ENCODE results near the gene GCC2. TPM values are rescaled to one million over a fixed set of nuclear protein-coding genes. Genes with fewer than 3 reads are reported as not detected.

GCC2 gene
- total and polyA plus RNA-seq, 7 experiments from 2014 or later: 45.3 to 229 (median 111) TPM

- Mint-ChIP-seq H3K9me3 (no peaks in the 10 kb centered on the region), H3K36me3 (peaks cover 0 to 1% (median 0%) of the 10 kb centered on the region in 5 donors), H3K4me3 (peak overlapping the region in 2 of 10 donors; percentile 20 to 84), H3K4me1 (peaks cover 12 to 41% (median 28%) of the 10 kb centered on the region in 7 donors), H3K27ac (peak overlapping the region in 1 of 9 donors; percentile 86), H3K27me3 (no peaks in the 10 kb centered on the region)
- POLR2A ChIA-PET: interaction anchor here (0.6 kb wide), 1 partner anchor 109 kb away, joined by 3 read pairs; no protein-coding TSS in a partner anchor
- no peak overlapping the region for H3K27ac ChIP-seq (ENCODE audit: low read depth, low read length)
- CTCF ChIA-PET: interaction anchor here (0.5 to 0.6 kb wide), 2 partner anchors 45 to 88 kb away, joined by 3 read pairs; no protein-coding TSS in a partner anchor
- peaks cover 3 to 9% of the 10 kb centered on the region in 2 donors for H3K4me1 ChIP-seq (ENCODE audit: control insufficient read depth in 2 of 2, insufficient read depth in 2 of 2, low read length in 2 of 2)
- intact Hi-C loops (cut with micrococcal nuclease): loop anchor here (5.0 to 10.0 kb wide), 3 partner anchors 256 to 1083 kb away; partner anchors contain the start of genes CCDC138 (in 1 of the 2), SEPTIN10 (in 1 of the 2) and SOWAHC (in 1 of the 2)
- ATAC-seq (no peak), DNase-seq (no peak)
- no peaks in the 10 kb centered on the region for H3K27me3 ChIP-seq (ENCODE audit: control insufficient read depth in 2 of 2, insufficient read depth in 2 of 2, low read length in 2 of 2)
- H3K9me3 ChIP-seq (ENCODE audit: control insufficient read depth in 2 of 3, low read length in 3 of 3): no peaks in the 10 kb centered on the region
- no peak overlapping the region for H3K4me3 ChIP-seq (ENCODE audit: low read length)
- peaks cover 0 to 4% (median 0%) of the 10 kb centered on the region in 3 experiments for H3K36me3 ChIP-seq (ENCODE audit: control insufficient read depth in 2 of 3, insufficient read depth in 3 of 3, low read length in 3 of 3)
Observed at GRCh38 chr2:108531674-108532055, 82.7 kb downstream of the GCC2 start.

- Histone ChIP-seq H3K9me3 (ENCODE audit: control insufficient read depth in 2 of 3, low read length in 3 of 3) (no peaks in the 10 kb centered on the region), H3K36me3 (ENCODE audit: control insufficient read depth in 2 of 3, insufficient read depth in 3 of 3, low read length in 3 of 3) (peaks cover 0 to 4% (median 0%) of the 10 kb centered on the region in 3 experiments), H3K4me1 (ENCODE audit: control insufficient read depth in 2 of 2, insufficient read depth in 2 of 2, low read length in 2 of 2) (peaks cover 3 to 9% of the 10 kb centered on the region in 2 donors), H3K4me3 (ENCODE audit: low read length) (peak within 1 kb of the TSS; percentile 93), H3K27ac (ENCODE audit: low read depth, low read length) (peak within 1 kb of the TSS; percentile 76), H3K27me3 (ENCODE audit: control insufficient read depth in 2 of 2, insufficient read depth in 2 of 2, low read length in 2 of 2) (no peaks in the 10 kb centered on the region)
- ChIA-PET POLR2A (interaction anchor here (0.7 to 1.3 kb wide), 5 partner anchors 12 to 87 kb away, joined by 3 to 4 read pairs (median 3); partner anchors contain the start of gene GCC2), CTCF (no interaction called here)
- peak; percentile 98 for ATAC-seq
- Mint-ChIP-seq H3K9me3 (no peaks in the 10 kb centered on the region), H3K27ac (peak within 1 kb of the TSS; percentile 34 to 96 (median 89)), H3K27me3 (no peaks in the 10 kb centered on the region), H3K4me1 (peaks cover 20 to 59% (median 28%) of the 10 kb centered on the region in 7 donors), H3K4me3 (peak within 1 kb of the TSS; percentile 86 to 99 (median 95)), H3K36me3 (peaks cover 0 to 3% (median 0%) of the 10 kb centered on the region in 5 donors)
- peak; percentile 69 to 85 (median 79) for DNase-seq
- intact Hi-C loops (cut with micrococcal nuclease): loop anchor here (1.0 to 10.0 kb wide), 7 partner anchors 51 to 1081 kb away; partner anchors contain the start of genes CCDC138 (in 2 of the 2), GCC2 (in 2 of the 2), RANBP2 (in 2 of the 2) and SEPTIN10 (in 1 of the 2)
Observed at GRCh38 chr2:108533832-108534583, 85.0 kb downstream of the GCC2 start, which contains the start of gene LIMS1. Gene LIMS1, plus strand, starts transcription at chr2:108534470. Its CDS starts 93 bp downstream, at chr2:108534563.

GRCh38 chr2:108534584-108535356 is 85.8 kb downstream of the GCC2 start:
- CTCF ChIA-PET: no interaction called here
- ATAC-seq: peak; percentile 24
- no peaks in the 10 kb centered on the region for H3K27me3 ChIP-seq (ENCODE audit: control insufficient read depth in 2 of 2, insufficient read depth in 2 of 2, low read length in 2 of 2)
- peak overlapping the region; percentile 31 to 96 (median 88) for H3K27ac Mint-ChIP-seq
- H3K4me3 Mint-ChIP-seq: peak overlapping the region; percentile 86 to 99 (median 95)
- no peaks in the 10 kb centered on the region for H3K27me3 Mint-ChIP-seq
- H3K4me1 Mint-ChIP-seq: peaks cover 20 to 60% (median 28%) of the 10 kb centered on the region in 7 donors
- H3K4me1 ChIP-seq (ENCODE audit: control insufficient read depth in 2 of 2, insufficient read depth in 2 of 2, low read length in 2 of 2): peaks cover 3 to 9% of the 10 kb centered on the region in 2 donors
- intact Hi-C loops (cut with micrococcal nuclease): loop anchor here (1.0 to 10.0 kb wide), 8 partner anchors 50 to 1080 kb away; partner anchors contain the start of genes CCDC138 (in 2 of the 2), GCC2 (in 2 of the 2), RANBP2 (in 2 of the 2) and SEPTIN10 (in 1 of the 2)
- POLR2A ChIA-PET: interaction anchor here (1.0 to 1.3 kb wide), 3 partner anchors 11 to 86 kb away, joined by 3 to 6 read pairs (median 3); partner anchors contain the start of gene GCC2
- H3K36me3 ChIP-seq (ENCODE audit: control insufficient read depth in 2 of 3, insufficient read depth in 3 of 3, low read length in 3 of 3): peaks cover 0 to 4% (median 0%) of the 10 kb centered on the region in 3 experiments
- peaks cover 0 to 3% (median 0%) of the 10 kb centered on the region in 5 donors for H3K36me3 Mint-ChIP-seq
- H3K9me3 Mint-ChIP-seq: no peaks in the 10 kb centered on the region
- peak overlapping the region; percentile 75 for H3K4me3 ChIP-seq (ENCODE audit: low read length)
- DNase-seq: peak in 8 of 9 donors; percentile 9 to 44 (median 40)
- H3K27ac ChIP-seq (ENCODE audit: low read depth, low read length): peak overlapping the region; percentile 60
- no peaks in the 10 kb centered on the region for H3K9me3 ChIP-seq (ENCODE audit: control insufficient read depth in 2 of 3, low read length in 3 of 3)

- DNase-seq: no peak
- no peaks in the 10 kb centered on the region for H3K9me3 Mint-ChIP-seq
- H3K4me3 Mint-ChIP-seq: peak overlapping the region; percentile 86 to 99 (median 95)
- intact Hi-C loops (cut with micrococcal nuclease): loop anchor here (2.0 to 10.0 kb wide), 5 partner anchors 50 to 1080 kb away; partner anchors contain the start of genes CCDC138 (in 1 of the 2), SEPTIN10 (in 1 of the 2) and SOWAHC (in 1 of the 2)
- H3K4me3 ChIP-seq (ENCODE audit: low read length): peak overlapping the region; percentile 75
- ChIA-PET POLR2A (interaction anchor here (0.6 to 1.1 kb wide), 2 partner anchors 86 to 115 kb away, joined by 3 to 6 read pairs; partner anchors contain the start of gene GCC2), CTCF (interaction anchor here (0.6 kb wide), 2 partner anchors 95 to 1192 kb away, joined by 3 to 5 read pairs; no protein-coding TSS in a partner anchor)
- no peaks in the 10 kb centered on the region for H3K27me3 Mint-ChIP-seq
- H3K27ac ChIP-seq (ENCODE audit: low read depth, low read length): no peak overlapping the region
- peaks cover 0 to 4% (median 0%) of the 10 kb centered on the region in 3 experiments for H3K36me3 ChIP-seq (ENCODE audit: control insufficient read depth in 2 of 3, insufficient read depth in 3 of 3, low read length in 3 of 3)
- no peak for ATAC-seq
- peak overlapping the region in 6 of 9 donors; percentile 31 to 96 (median 82) for H3K27ac Mint-ChIP-seq
- H3K9me3 ChIP-seq (ENCODE audit: control insufficient read depth in 2 of 3, low read length in 3 of 3): no peaks in the 10 kb centered on the region
- peaks cover 20 to 56% (median 28%) of the 10 kb centered on the region in 7 donors for H3K4me1 Mint-ChIP-seq
- H3K27me3 ChIP-seq (ENCODE audit: control insufficient read depth in 2 of 2, insufficient read depth in 2 of 2, low read length in 2 of 2): no peaks in the 10 kb centered on the region
- H3K4me1 ChIP-seq (ENCODE audit: control insufficient read depth in 2 of 2, insufficient read depth in 2 of 2, low read length in 2 of 2): peaks cover 3 to 9% of the 10 kb centered on the region in 2 donors
- peaks cover 0 to 3% (median 0%) of the 10 kb centered on the region in 5 donors for H3K36me3 Mint-ChIP-seq
Observed at GRCh38 chr2:108535357-108535631, 86.3 kb downstream of the GCC2 start.

GRCh38 chr2:108536133-108536780 is 87.3 kb downstream of the GCC2 start:
- Histone ChIP-seq H3K4me1 (ENCODE audit: control insufficient read depth in 2 of 2, insufficient read depth in 2 of 2, low read length in 2 of 2) (peaks cover under 1 to 9% of the 10 kb centered on the region in 2 donors), H3K4me3 (ENCODE audit: low read length) (no peak overlapping the region), H3K36me3 (ENCODE audit: control insufficient read depth in 2 of 3, insufficient read depth in 3 of 3, low read length in 3 of 3) (peaks cover 0 to 4% (median 0%) of the 10 kb centered on the region in 3 experiments), H3K27me3 (ENCODE audit: control insufficient read depth in 2 of 2, insufficient read depth in 2 of 2, low read length in 2 of 2) (no peaks in the 10 kb centered on the region), H3K9me3 (ENCODE audit: control insufficient read depth in 2 of 3, low read length in 3 of 3) (no peaks in the 10 kb centered on the region), H3K27ac (ENCODE audit: low read depth, low read length) (no peak overlapping the region)
- Mint-ChIP-seq H3K9me3 (no peaks in the 10 kb centered on the region), H3K27me3 (no peaks in the 10 kb centered on the region), H3K36me3 (peaks cover 0 to 2% (median 0%) of the 10 kb centered on the region in 5 donors), H3K27ac (no peak overlapping the region), H3K4me3 (peak overlapping the region in 7 of 10 donors; percentile 41 to 99 (median 54)), H3K4me1 (peaks cover 14 to 51% (median 21%) of the 10 kb centered on the region in 7 donors)
- ChIA-PET CTCF (no interaction called here), POLR2A (no interaction called here)
- intact Hi-C loops (cut with micrococcal nuclease): loop anchor here (5.0 to 10.0 kb wide), 3 partner anchors 86 to 1079 kb away; partner anchors contain the start of genes SEPTIN10 (in 1 of the 2) and SOWAHC (in 1 of the 2)
- DNase-seq: no peak
- no peak for ATAC-seq

Data from naive thymus-derived CD4-positive, alpha-beta T cell (primary cell).